IMR-90 (cell line): Measurements from ENCODE around the gene RAB11FIP4. TPM values are rescaled to one million over a fixed set of nuclear protein-coding genes. Genes with fewer than 3 reads are reported as not detected.

Experiments
- ATAC-seq: fragments of 200-7000 bp; cut with Tn5 transposase; 2 replicates; pipeline ENCODE4 v1.9.1; 2020; ENCODE audit warnings: low read depth, mild to moderate bottlenecking, moderate library complexity
- BruUV-seq: library from RNA; stranded (reverse); fragments of 400-500 nt; replicated peaks from 2 replicates; lab custom pipeline; 2021; lab: Mats Ljungman, UMichigan
- CTCF ChIA-PET: fragments of 300-600 bp; formaldehyde crosslinking; extraction: SDS; loops from one replicate; lab custom pipeline; 2021; ENCODE audit warnings: antibody characterized with exemption; lab: Yijun Ruan, JAX
- POLR2A ChIA-PET: fragments of 300-600 bp; sonication (Branson Sonifier 250); formaldehyde crosslinking; loops from one replicate; lab custom pipeline; 2022; ENCODE audit warnings: antibody characterized with exemption; ENCODE audit not compliant: unreplicated experiment; lab: Charles Lee
- DNase-seq: peaks from one replicate; pipeline ENCODE4 v3.0.0; 2013
- H2AFZ ChIP-seq: replicated peaks from 2 replicates; pipeline ENCODE3; 2013; ENCODE audit warnings: low read length, mild to moderate bottlenecking; ENCODE audit not compliant: poor library complexity
- H2AK5ac ChIP-seq: 2 replicates; pipeline ENCODE4 v1.6.1; 2013; ENCODE audit warnings: low read depth, low read length, inconsistent platforms
- H2AK9ac ChIP-seq: replicated peaks from 2 replicates; pipeline ENCODE3; 2013; ENCODE audit warnings: mild to moderate bottlenecking, low read depth, low read length, moderate library complexity; ENCODE audit not compliant: poor library complexity
- H2BK120ac ChIP-seq: 2 replicates; pipeline ENCODE4 v1.6.1; 2013; ENCODE audit warnings: low read depth, low read length, inconsistent platforms
- H2BK15ac ChIP-seq: 3 replicates; pipeline ENCODE4 v1.6.1; 2013; ENCODE audit warnings: low read depth, low read length, inconsistent platforms
- H2BK20ac ChIP-seq: 2 replicates; pipeline ENCODE4 v1.6.1; 2013; ENCODE audit warnings: low read depth, mild to moderate bottlenecking, inconsistent platforms, low read length, moderate library complexity
- H2BK5ac ChIP-seq: 2 replicates; pipeline ENCODE4 v1.6.1; 2013; ENCODE audit warnings: mild to moderate bottlenecking, low read depth, low read length, inconsistent platforms; ENCODE audit not compliant: poor library complexity, severe bottlenecking
- H3K14ac ChIP-seq: replicated peaks from 2 replicates; pipeline ENCODE4 v1.6.1; 2013; ENCODE audit warnings: low read depth, low read length, inconsistent platforms
- H3K18ac ChIP-seq: 2 replicates; pipeline ENCODE4 v1.6.1; 2013; ENCODE audit warnings: low read depth, low read length, control low read depth
- H3K23ac ChIP-seq: 2 replicates; pipeline ENCODE4 v1.6.1; 2013; ENCODE audit warnings: low read depth, low read length, inconsistent platforms
- H3K27ac ChIP-seq: 2 replicates; pipeline ENCODE4 v1.5.1; 2013; ENCODE audit warnings: mild to moderate bottlenecking, control low read depth, low read length; ENCODE audit not compliant: insufficient read depth
- H3K27me3 ChIP-seq: 2 replicates; pipeline ENCODE4 v1.6.1; 2013; ENCODE audit warnings: low read length; ENCODE audit not compliant: control insufficient read depth, insufficient read depth
- H3K36me3 ChIP-seq: 2 replicates; pipeline ENCODE4 v1.6.1; 2013; ENCODE audit warnings: low read length, mixed read lengths; ENCODE audit not compliant: control insufficient read depth, insufficient read depth
- H3K4ac ChIP-seq: 2 replicates; pipeline ENCODE4 v1.6.1; 2013; ENCODE audit warnings: low read depth, low read length, inconsistent platforms
- H3K4me1 ChIP-seq: 2 replicates; pipeline ENCODE4 v1.6.1; 2013; ENCODE audit warnings: low read length, mixed read lengths; ENCODE audit not compliant: control insufficient read depth, insufficient read depth
- H3K4me2 ChIP-seq: 2 replicates; pipeline ENCODE4 v1.6.1; 2013; ENCODE audit warnings: low read depth, mild to moderate bottlenecking, control low read depth, low read length, moderate library complexity
- H3K4me3 ChIP-seq: 2 replicates; pipeline ENCODE4 v1.5.1; 2013; ENCODE audit warnings: low read depth, mild to moderate bottlenecking, control low read depth, low read length, moderate library complexity; ENCODE audit not compliant: insufficient read depth
- H3K56ac ChIP-seq: 2 replicates; pipeline ENCODE4 v1.6.1; 2013; ENCODE audit warnings: low read length, inconsistent platforms; ENCODE audit not compliant: insufficient read depth; ENCODE audit errors: extremely low read depth
- H3K79me1 ChIP-seq, 2 experiments: 2 replicates each; pipeline ENCODE4 v1.6.1; 2013; ENCODE audit warnings: low read length in 2 of 2, inconsistent platforms in 1 of 2, low read depth in 1 of 2
- H3K9ac ChIP-seq: 2 replicates; pipeline ENCODE4 v1.6.1; 2013; ENCODE audit warnings: low read depth, low read length, control low read depth
- H3K9me1 ChIP-seq: 2 replicates; pipeline ENCODE4 v1.6.1; 2013; ENCODE audit warnings: low read length, inconsistent platforms; ENCODE audit not compliant: insufficient read depth
- H3K9me3 ChIP-seq: 2 replicates; pipeline ENCODE4 v1.6.1; 2013; ENCODE audit warnings: low read length; ENCODE audit not compliant: control insufficient read depth, insufficient read depth
- H4K20me1 ChIP-seq: 2 replicates; pipeline ENCODE4 v1.6.1; 2013; ENCODE audit warnings: low read length, inconsistent platforms; ENCODE audit not compliant: insufficient read depth
- H4K5ac ChIP-seq: 2 replicates; pipeline ENCODE4 v1.6.1; 2013; ENCODE audit warnings: mild to moderate bottlenecking, low read depth, low read length, control low read depth
- H4K8ac ChIP-seq, 2 experiments: 2 replicates each; pipeline ENCODE4 v1.6.1; 2013; ENCODE audit warnings: low read depth in 2 of 2, low read length in 2 of 2, control low read depth in 1 of 2, inconsistent platforms in 1 of 2
- H4K91ac ChIP-seq: 2 replicates; pipeline ENCODE4 v1.6.1; 2013; ENCODE audit warnings: low read depth, low read length, inconsistent platforms; ENCODE audit not compliant: insufficient read depth
- FOS ChIP-seq: fragments of 150-350 bp; IDR thresholded peaks from 2 replicates; pipeline ENCODE4 v1.6.1; 2016; ENCODE audit warnings: low read depth, low read length
- MAFK ChIP-seq: IDR thresholded peaks from 2 replicates; pipeline ENCODE4 v1.6.1; 2012; ENCODE audit warnings: low read depth, low read length, improper control_type of control experiment
- MAZ ChIP-seq: IDR thresholded peaks from 2 replicates; pipeline ENCODE4 v1.6.1; 2012; ENCODE audit warnings: low read depth, mild to moderate bottlenecking, low read length, improper control_type of control experiment, moderate library complexity, borderline replicate concordance
- MXI1 ChIP-seq: IDR thresholded peaks from 2 replicates; pipeline ENCODE4 v1.6.1; 2012; ENCODE audit warnings: low read depth, mild to moderate bottlenecking, low read length, moderate library complexity, borderline replicate concordance
- NFE2L2 ChIP-seq: fragments of 150-350 bp; IDR thresholded peaks from 2 replicates; pipeline ENCODE4 v1.6.1; 2016; ENCODE audit warnings: low read depth, mild to moderate bottlenecking, low read length
- POLR2A ChIP-seq: IDR thresholded peaks from 2 replicates; pipeline ENCODE4 v1.6.1; 2012; ENCODE audit warnings: mild to moderate bottlenecking, low read depth, low read length
- RAD21 ChIP-seq: IDR thresholded peaks from 2 replicates; pipeline ENCODE4 v1.6.1; 2012; ENCODE audit warnings: low read length, improper control_type of control experiment
- SMC3 ChIP-seq: fragments of 150-350 bp; IDR thresholded peaks from 2 replicates; pipeline ENCODE4 v1.6.1; 2016; ENCODE audit warnings: low read depth, mild to moderate bottlenecking, antibody characterized with exemption, low read length, moderate library complexity
- WGBS, 2 experiments: methylation state at CpG; one replicate each; pipeline versions ENCODE4 v1.1.5 to v1.1.7; 2013; ENCODE audit warnings: missing lambda C conversion rate in 2 of 2; ENCODE audit not compliant: insufficient read length in 1 of 2; ENCODE audit errors: extremely low coverage in 2 of 2; 5-methylcytosine and 5-hydroxymethylcytosine counted together
- dilution Hi-C: fragments of 300-500 bp; cut with HindIII; formaldehyde crosslinking; loops from one replicate; pipeline ENCODE4 v1.14.3; 2018; ENCODE audit warnings: low sequenced_read_pairs; ENCODE audit not compliant: unreplicated experiment
- in situ Hi-C: fragments of 300-500 bp; cut with MboI; formaldehyde crosslinking; loops from 3 replicates; pipeline ENCODE4 v1.14.3; 2019; ENCODE audit warnings: low sequenced_read_pairs, inconsistent platforms, mixed read lengths
- intact Hi-C: fragments of 100-400 bp; cut with micrococcal nuclease; formaldehyde crosslinking; loops from 2 replicates; pipeline ENCODE4 v1.10.0; 2022
- polyA plus RNA-seq, 3 experiments: library from polyadenylated mRNA; depleted of rRNA; stranded (reverse); fragments of >200 nt; gene quantifications; 2 replicates each; pipeline ENCODE4 v1.2.3, GENCODE V29; 2012; ENCODE audit warnings: low replicate concordance in 1 of 3
- total RNA-seq: library from RNA; depleted of rRNA; stranded (reverse); fragments of >200 nt; gene quantifications from 2 replicates; pipeline ENCODE4 v1.2.3, GENCODE V29; 2012
- TF ChIP-seq, protein P1 (sequence below): conservative IDR thresholded peaks from 2 replicates; pipeline ENCODE4 v1.5.1; 2012; ENCODE audit warnings: mild to moderate bottlenecking, low read depth, low read length, improper control_type of control experiment
- TF ChIP-seq, protein P2 (sequence below): fragments of 150-350 bp; IDR thresholded peaks from 2 replicates; pipeline ENCODE4 v1.6.1; 2017; ENCODE audit warnings: mild to moderate bottlenecking, antibody characterized with exemption, low read length, low read depth
- TF ChIP-seq, protein P3 (sequence below): fragments of 150-350 bp; IDR thresholded peaks from 2 replicates; pipeline ENCODE4 v1.6.1; 2016; ENCODE audit warnings: low read depth, mild to moderate bottlenecking, low read length, moderate library complexity, borderline replicate concordance

RAB11FIP4 gene
- total and polyA plus RNA-seq, 2 of the 4 experiments (the other 2 are of a cell fraction), result 0.68 to 1.1 TPM

DNA sequence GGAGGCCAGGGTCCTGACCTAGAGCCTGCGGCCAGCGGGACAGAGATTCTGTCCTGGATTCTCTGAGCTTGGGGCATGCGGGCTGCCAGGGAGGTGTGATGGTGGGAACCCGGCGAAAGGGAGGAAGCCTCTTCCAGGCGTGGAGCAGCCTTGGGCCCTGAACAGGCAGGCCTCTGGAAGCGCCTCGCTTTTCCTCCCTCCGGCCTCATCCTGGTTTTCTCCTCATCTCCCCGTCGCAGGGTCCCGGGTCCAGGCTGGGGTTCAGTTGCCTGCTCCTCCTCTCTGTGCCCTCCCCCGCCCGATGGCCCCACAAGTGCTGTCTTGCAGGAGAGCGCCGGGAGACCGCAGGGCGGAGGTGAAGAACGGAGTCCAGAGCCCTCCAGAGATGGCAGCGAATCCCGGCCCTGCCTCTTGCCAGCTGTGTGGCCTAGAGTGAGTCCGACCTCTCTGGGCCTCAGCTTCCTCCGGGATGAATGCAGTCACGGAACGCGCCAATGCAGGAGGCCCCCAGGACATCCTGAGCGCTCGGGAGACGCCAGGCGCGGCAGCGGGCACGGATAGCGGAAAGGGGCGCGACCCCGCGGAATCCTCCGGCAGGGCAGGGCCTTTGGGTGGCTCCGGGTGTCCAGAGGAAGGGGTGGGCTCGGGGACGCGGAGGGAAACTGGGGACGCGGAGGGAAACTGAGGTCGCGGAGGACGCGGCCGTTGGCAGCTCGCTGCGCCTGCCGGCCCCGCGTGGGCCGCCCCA, 553 bp upstream of the RAB11FIP4 start:
- Histone ChIP-seq H3K9me3 (no peaks in the 10 kb centered on the region), H3K9ac (no peak overlapping the region), H4K5ac (no peak overlapping the region), H3K4me1 (peaks cover 2% of the 10 kb centered on the region; the same call in 1 of the 2 replicates), H4K20me1 (no peaks in the 10 kb centered on the region; the same call in none of the 2 replicates), H3K4ac (no peak overlapping the region), H3K9me1 (no peaks in the 10 kb centered on the region), H4K8ac (no peak overlapping the region), H3K4me2 (peak overlapping the region; percentile 46; the same call in 1 of the 2 replicates), H4K91ac (no peak overlapping the region), H3K23ac (no peak overlapping the region), H2BK120ac (no peak overlapping the region), H2AK5ac (no peak overlapping the region), H2AFZ (peak overlapping the region; percentile 82), H3K27ac (no peak overlapping the region), H2BK20ac (no peak overlapping the region), H2BK15ac (no peak overlapping the region), H3K27me3 (peaks cover 38% of the 10 kb centered on the region), H3K56ac (no peak overlapping the region), H3K36me3 (no peaks in the 10 kb centered on the region), H3K79me1 (no peaks in the 10 kb centered on the region), H2AK9ac (peak overlapping the region; percentile 34), H3K18ac (no peak overlapping the region), H3K14ac (no peak overlapping the region), H2BK5ac (no peak overlapping the region), H3K4me3 (peak overlapping the region; percentile 21; the same call in 1 of the 2 replicates)
- TF ChIP-seq, protein P1, sequence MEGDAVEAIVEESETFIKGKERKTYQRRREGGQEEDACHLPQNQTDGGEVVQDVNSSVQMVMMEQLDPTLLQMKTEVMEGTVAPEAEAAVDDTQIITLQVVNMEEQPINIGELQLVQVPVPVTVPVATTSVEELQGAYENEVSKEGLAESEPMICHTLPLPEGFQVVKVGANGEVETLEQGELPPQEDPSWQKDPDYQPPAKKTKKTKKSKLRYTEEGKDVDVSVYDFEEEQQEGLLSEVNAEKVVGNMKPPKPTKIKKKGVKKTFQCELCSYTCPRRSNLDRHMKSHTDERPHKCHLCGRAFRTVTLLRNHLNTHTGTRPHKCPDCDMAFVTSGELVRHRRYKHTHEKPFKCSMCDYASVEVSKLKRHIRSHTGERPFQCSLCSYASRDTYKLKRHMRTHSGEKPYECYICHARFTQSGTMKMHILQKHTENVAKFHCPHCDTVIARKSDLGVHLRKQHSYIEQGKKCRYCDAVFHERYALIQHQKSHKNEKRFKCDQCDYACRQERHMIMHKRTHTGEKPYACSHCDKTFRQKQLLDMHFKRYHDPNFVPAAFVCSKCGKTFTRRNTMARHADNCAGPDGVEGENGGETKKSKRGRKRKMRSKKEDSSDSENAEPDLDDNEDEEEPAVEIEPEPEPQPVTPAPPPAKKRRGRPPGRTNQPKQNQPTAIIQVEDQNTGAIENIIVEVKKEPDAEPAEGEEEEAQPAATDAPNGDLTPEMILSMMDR, result no peak
- TF ChIP-seq, protein P2, sequence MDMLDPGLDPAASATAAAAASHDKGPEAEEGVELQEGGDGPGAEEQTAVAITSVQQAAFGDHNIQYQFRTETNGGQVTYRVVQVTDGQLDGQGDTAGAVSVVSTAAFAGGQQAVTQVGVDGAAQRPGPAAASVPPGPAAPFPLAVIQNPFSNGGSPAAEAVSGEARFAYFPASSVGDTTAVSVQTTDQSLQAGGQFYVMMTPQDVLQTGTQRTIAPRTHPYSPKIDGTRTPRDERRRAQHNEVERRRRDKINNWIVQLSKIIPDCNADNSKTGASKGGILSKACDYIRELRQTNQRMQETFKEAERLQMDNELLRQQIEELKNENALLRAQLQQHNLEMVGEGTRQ, result no peak
- TF ChIP-seq SMC3, result no peak
- no peak for TF ChIP-seq FOS
- TF ChIP-seq, protein P3, sequence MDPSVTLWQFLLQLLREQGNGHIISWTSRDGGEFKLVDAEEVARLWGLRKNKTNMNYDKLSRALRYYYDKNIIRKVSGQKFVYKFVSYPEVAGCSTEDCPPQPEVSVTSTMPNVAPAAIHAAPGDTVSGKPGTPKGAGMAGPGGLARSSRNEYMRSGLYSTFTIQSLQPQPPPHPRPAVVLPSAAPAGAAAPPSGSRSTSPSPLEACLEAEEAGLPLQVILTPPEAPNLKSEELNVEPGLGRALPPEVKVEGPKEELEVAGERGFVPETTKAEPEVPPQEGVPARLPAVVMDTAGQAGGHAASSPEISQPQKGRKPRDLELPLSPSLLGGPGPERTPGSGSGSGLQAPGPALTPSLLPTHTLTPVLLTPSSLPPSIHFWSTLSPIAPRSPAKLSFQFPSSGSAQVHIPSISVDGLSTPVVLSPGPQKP, result no peak
- TF ChIP-seq NFE2L2, result no peak
- TF ChIP-seq MAFK, result no peak
- no peak for TF ChIP-seq RAD21
- no peak for TF ChIP-seq POLR2A
- no peak for TF ChIP-seq MAZ
- TF ChIP-seq MXI1, result no peak
- in situ Hi-C loops, result no loop called here
- ChIA-PET CTCF (no interaction called here), POLR2A (no interaction called here)
- no peak for DNase-seq
- 15% methylated on average over 16 of the region's 56 CpGs; no CpG with 5 or more reads in 1 of the 2 experiments for WGBS, 2 experiments
- intact Hi-C loops, result no loop called here
- dilution Hi-C loops, result no loop called here
- BruUV-seq, result no TSS peak
- ATAC-seq, result no peak
